IMR-90 (cell line): ENCODE measurements around the gene CYP1A2. TPM values are rescaled to one million over a fixed set of nuclear protein-coding genes. Genes with fewer than 3 reads are reported as not detected.

ENCODE experiments used
- ATAC-seq: fragments of 200-7000 bp; cut with Tn5 transposase; 2 replicates; pipeline ENCODE4 v1.9.1; 2020; ENCODE audit warnings: low read depth, mild to moderate bottlenecking, moderate library complexity
- BruUV-seq: library from RNA; stranded (reverse); fragments of 400-500 nt; replicated peaks from 2 replicates; lab custom pipeline; 2021; lab: Mats Ljungman, UMichigan
- CTCF ChIA-PET: fragments of 300-600 bp; formaldehyde crosslinking; extraction: SDS; loops from one replicate; lab custom pipeline; 2021; ENCODE audit warnings: antibody characterized with exemption; lab: Yijun Ruan, JAX
- POLR2A ChIA-PET: fragments of 300-600 bp; sonication (Branson Sonifier 250); formaldehyde crosslinking; loops from one replicate; lab custom pipeline; 2022; ENCODE audit warnings: antibody characterized with exemption; ENCODE audit not compliant: unreplicated experiment; lab: Charles Lee
- DNase-seq: peaks from one replicate; pipeline ENCODE4 v3.0.0; 2013
- H2AFZ ChIP-seq: replicated peaks from 2 replicates; pipeline ENCODE3; 2013; ENCODE audit warnings: low read length, mild to moderate bottlenecking; ENCODE audit not compliant: poor library complexity
- H2AK5ac ChIP-seq: 2 replicates; pipeline ENCODE4 v1.6.1; 2013; ENCODE audit warnings: low read depth, low read length, inconsistent platforms
- H2AK9ac ChIP-seq: replicated peaks from 2 replicates; pipeline ENCODE3; 2013; ENCODE audit warnings: mild to moderate bottlenecking, low read depth, low read length, moderate library complexity; ENCODE audit not compliant: poor library complexity
- H2BK120ac ChIP-seq: 2 replicates; pipeline ENCODE4 v1.6.1; 2013; ENCODE audit warnings: low read depth, low read length, inconsistent platforms
- H2BK15ac ChIP-seq: 3 replicates; pipeline ENCODE4 v1.6.1; 2013; ENCODE audit warnings: low read depth, low read length, inconsistent platforms
- H2BK20ac ChIP-seq: 2 replicates; pipeline ENCODE4 v1.6.1; 2013; ENCODE audit warnings: low read depth, mild to moderate bottlenecking, inconsistent platforms, low read length, moderate library complexity
- H2BK5ac ChIP-seq: 2 replicates; pipeline ENCODE4 v1.6.1; 2013; ENCODE audit warnings: mild to moderate bottlenecking, low read depth, low read length, inconsistent platforms; ENCODE audit not compliant: poor library complexity, severe bottlenecking
- H3K14ac ChIP-seq: replicated peaks from 2 replicates; pipeline ENCODE4 v1.6.1; 2013; ENCODE audit warnings: low read depth, low read length, inconsistent platforms
- H3K18ac ChIP-seq: 2 replicates; pipeline ENCODE4 v1.6.1; 2013; ENCODE audit warnings: low read depth, low read length, control low read depth
- H3K23ac ChIP-seq: 2 replicates; pipeline ENCODE4 v1.6.1; 2013; ENCODE audit warnings: low read depth, low read length, inconsistent platforms
- H3K27ac ChIP-seq: 2 replicates; pipeline ENCODE4 v1.5.1; 2013; ENCODE audit warnings: mild to moderate bottlenecking, control low read depth, low read length; ENCODE audit not compliant: insufficient read depth
- H3K27me3 ChIP-seq: 2 replicates; pipeline ENCODE4 v1.6.1; 2013; ENCODE audit warnings: low read length; ENCODE audit not compliant: control insufficient read depth, insufficient read depth
- H3K36me3 ChIP-seq: 2 replicates; pipeline ENCODE4 v1.6.1; 2013; ENCODE audit warnings: low read length, mixed read lengths; ENCODE audit not compliant: control insufficient read depth, insufficient read depth
- H3K4ac ChIP-seq: 2 replicates; pipeline ENCODE4 v1.6.1; 2013; ENCODE audit warnings: low read depth, low read length, inconsistent platforms
- H3K4me1 ChIP-seq: 2 replicates; pipeline ENCODE4 v1.6.1; 2013; ENCODE audit warnings: low read length, mixed read lengths; ENCODE audit not compliant: control insufficient read depth, insufficient read depth
- H3K4me2 ChIP-seq: 2 replicates; pipeline ENCODE4 v1.6.1; 2013; ENCODE audit warnings: low read depth, mild to moderate bottlenecking, control low read depth, low read length, moderate library complexity
- H3K4me3 ChIP-seq: 2 replicates; pipeline ENCODE4 v1.5.1; 2013; ENCODE audit warnings: low read depth, mild to moderate bottlenecking, control low read depth, low read length, moderate library complexity; ENCODE audit not compliant: insufficient read depth
- H3K56ac ChIP-seq: 2 replicates; pipeline ENCODE4 v1.6.1; 2013; ENCODE audit warnings: low read length, inconsistent platforms; ENCODE audit not compliant: insufficient read depth; ENCODE audit errors: extremely low read depth
- H3K79me1 ChIP-seq, 2 experiments: 2 replicates each; pipeline ENCODE4 v1.6.1; 2013; ENCODE audit warnings: low read length in 2 of 2, inconsistent platforms in 1 of 2, low read depth in 1 of 2
- H3K9ac ChIP-seq: 2 replicates; pipeline ENCODE4 v1.6.1; 2013; ENCODE audit warnings: low read depth, low read length, control low read depth
- H3K9me1 ChIP-seq: 2 replicates; pipeline ENCODE4 v1.6.1; 2013; ENCODE audit warnings: low read length, inconsistent platforms; ENCODE audit not compliant: insufficient read depth
- H3K9me3 ChIP-seq: 2 replicates; pipeline ENCODE4 v1.6.1; 2013; ENCODE audit warnings: low read length; ENCODE audit not compliant: control insufficient read depth, insufficient read depth
- H4K20me1 ChIP-seq: 2 replicates; pipeline ENCODE4 v1.6.1; 2013; ENCODE audit warnings: low read length, inconsistent platforms; ENCODE audit not compliant: insufficient read depth
- H4K5ac ChIP-seq: 2 replicates; pipeline ENCODE4 v1.6.1; 2013; ENCODE audit warnings: mild to moderate bottlenecking, low read depth, low read length, control low read depth
- H4K8ac ChIP-seq, 2 experiments: 2 replicates each; pipeline ENCODE4 v1.6.1; 2013; ENCODE audit warnings: low read depth in 2 of 2, low read length in 2 of 2, control low read depth in 1 of 2, inconsistent platforms in 1 of 2
- H4K91ac ChIP-seq: 2 replicates; pipeline ENCODE4 v1.6.1; 2013; ENCODE audit warnings: low read depth, low read length, inconsistent platforms; ENCODE audit not compliant: insufficient read depth
- BHLHE40 ChIP-seq: fragments of 150-350 bp; IDR thresholded peaks from 2 replicates; pipeline ENCODE4 v1.6.1; 2016; ENCODE audit warnings: mild to moderate bottlenecking, low read depth, low read length
- CEBPB ChIP-seq: IDR thresholded peaks from 2 replicates; pipeline ENCODE4 v1.6.1; 2012; ENCODE audit warnings: low read depth, low read length, improper control_type of control experiment
- CHD1 ChIP-seq: IDR thresholded peaks from 2 replicates; pipeline ENCODE4 v1.6.1; 2012; ENCODE audit warnings: low read depth, low read length, improper control_type of control experiment
- FOS ChIP-seq: fragments of 150-350 bp; IDR thresholded peaks from 2 replicates; pipeline ENCODE4 v1.6.1; 2016; ENCODE audit warnings: low read depth, low read length
- MAFK ChIP-seq: IDR thresholded peaks from 2 replicates; pipeline ENCODE4 v1.6.1; 2012; ENCODE audit warnings: low read depth, low read length, improper control_type of control experiment
- MXI1 ChIP-seq: IDR thresholded peaks from 2 replicates; pipeline ENCODE4 v1.6.1; 2012; ENCODE audit warnings: low read depth, mild to moderate bottlenecking, low read length, moderate library complexity, borderline replicate concordance
- NFE2L2 ChIP-seq: fragments of 150-350 bp; IDR thresholded peaks from 2 replicates; pipeline ENCODE4 v1.6.1; 2016; ENCODE audit warnings: low read depth, mild to moderate bottlenecking, low read length
- POLR2A ChIP-seq: IDR thresholded peaks from 2 replicates; pipeline ENCODE4 v1.6.1; 2012; ENCODE audit warnings: mild to moderate bottlenecking, low read depth, low read length
- RAD21 ChIP-seq: IDR thresholded peaks from 2 replicates; pipeline ENCODE4 v1.6.1; 2012; ENCODE audit warnings: low read length, improper control_type of control experiment
- RCOR1 ChIP-seq: IDR thresholded peaks from 2 replicates; pipeline ENCODE4 v1.6.1; 2012; ENCODE audit warnings: mild to moderate bottlenecking, low read length, improper control_type of control experiment; ENCODE audit not compliant: insufficient replicate concordance
- RFX5 ChIP-seq: IDR thresholded peaks from 2 replicates; pipeline ENCODE4 v1.8.0; 2012; ENCODE audit warnings: low read depth, mild to moderate bottlenecking, low read length, moderate library complexity
- SMC3 ChIP-seq: fragments of 150-350 bp; IDR thresholded peaks from 2 replicates; pipeline ENCODE4 v1.6.1; 2016; ENCODE audit warnings: low read depth, mild to moderate bottlenecking, antibody characterized with exemption, low read length, moderate library complexity
- WGBS, 2 experiments: methylation state at CpG; one replicate each; pipeline versions ENCODE4 v1.1.5 to v1.1.7; 2013; ENCODE audit warnings: missing lambda C conversion rate in 2 of 2; ENCODE audit not compliant: insufficient read length in 1 of 2; ENCODE audit errors: extremely low coverage in 2 of 2; 5-methylcytosine and 5-hydroxymethylcytosine counted together
- dilution Hi-C: fragments of 300-500 bp; cut with HindIII; formaldehyde crosslinking; loops from one replicate; pipeline ENCODE4 v1.14.3; 2018; ENCODE audit warnings: low sequenced_read_pairs; ENCODE audit not compliant: unreplicated experiment
- in situ Hi-C: fragments of 300-500 bp; cut with MboI; formaldehyde crosslinking; loops from 3 replicates; pipeline ENCODE4 v1.14.3; 2019; ENCODE audit warnings: low sequenced_read_pairs, inconsistent platforms, mixed read lengths
- intact Hi-C: fragments of 100-400 bp; cut with micrococcal nuclease; formaldehyde crosslinking; loops from 2 replicates; pipeline ENCODE4 v1.10.0; 2022
- polyA plus RNA-seq, 3 experiments: library from polyadenylated mRNA; depleted of rRNA; stranded (reverse); fragments of >200 nt; gene quantifications; 2 replicates each; pipeline ENCODE4 v1.2.3, GENCODE V29; 2012; ENCODE audit warnings: low replicate concordance in 1 of 3
- total RNA-seq: library from RNA; depleted of rRNA; stranded (reverse); fragments of >200 nt; gene quantifications from 2 replicates; pipeline ENCODE4 v1.2.3, GENCODE V29; 2012
- TF ChIP-seq, protein P1 (sequence below): fragments of 150-350 bp; IDR thresholded peaks from 2 replicates; pipeline ENCODE4 v1.6.1; 2016; ENCODE audit warnings: low read depth, mild to moderate bottlenecking, low read length, moderate library complexity, borderline replicate concordance
- TF ChIP-seq, protein P2 (sequence below): fragments of 150-350 bp; IDR thresholded peaks from 2 replicates; pipeline ENCODE4 v1.6.1; 2017; ENCODE audit warnings: mild to moderate bottlenecking, antibody characterized with exemption, low read length, low read depth
- TF ChIP-seq, protein P3 (sequence below): conservative IDR thresholded peaks from 2 replicates; pipeline ENCODE4 v1.5.1; 2012; ENCODE audit warnings: mild to moderate bottlenecking, low read depth, low read length, improper control_type of control experiment

Gene CYP1A2
- total and polyA plus RNA-seq, 2 of the 4 experiments (the other 2 are of a cell fraction), result not detected

DNA sequence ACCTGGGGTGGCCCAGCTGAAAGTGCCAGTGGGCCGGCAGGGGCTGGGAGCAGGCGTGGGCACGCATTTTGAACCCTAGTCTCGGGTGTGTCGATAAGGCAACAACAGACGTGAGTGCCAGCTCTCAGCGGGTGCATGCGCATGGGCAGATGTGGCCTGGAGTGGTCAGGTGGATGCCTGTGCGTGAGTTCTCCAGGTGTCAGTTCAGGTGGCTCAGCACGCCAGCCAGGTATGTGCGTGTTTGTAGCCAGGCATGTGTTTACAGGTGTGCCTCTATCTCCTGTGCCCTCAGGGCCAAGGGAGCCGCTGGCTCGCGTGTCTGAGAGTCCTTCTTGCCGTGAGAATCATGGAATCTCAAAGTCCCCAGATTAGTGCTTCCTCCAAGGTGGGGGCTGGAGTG is 14.8 kb downstream of the CYP1A2 start:
- H3K4ac ChIP-seq, result no peak overlapping the region
- H3K9me3 ChIP-seq, result no peaks in the 10 kb centered on the region
- H2AK9ac ChIP-seq, result no peak overlapping the region
- H2BK15ac ChIP-seq, result no peak overlapping the region
- in situ Hi-C loops, result no loop called here
- no peak overlapping the region for H4K8ac ChIP-seq
- WGBS, 2 experiments, result 81% methylated on average over 8 of the region's 15 CpGs; no CpG with 5 or more reads in 1 of the 2 experiments
- H3K27ac ChIP-seq, result no peak overlapping the region
- H4K20me1 ChIP-seq, result no peaks in the 10 kb centered on the region
- no peaks in the 10 kb centered on the region for H3K79me1 ChIP-seq
- no peak overlapping the region for H2AK5ac ChIP-seq
- dilution Hi-C loops, result no loop called here
- H2BK120ac ChIP-seq, result no peak overlapping the region
- H3K4me2 ChIP-seq, result no peak overlapping the region
- H3K4me1 ChIP-seq, result no peaks in the 10 kb centered on the region
- CTCF ChIA-PET, result interaction anchor here (1.4 kb wide), 1 partner anchor 8 kb away, joined by 9 read pairs; no protein-coding TSS in a partner anchor
- no peak overlapping the region for H2BK20ac ChIP-seq
- POLR2A ChIA-PET, result no interaction called here
- no peak overlapping the region for H4K91ac ChIP-seq
- no peak overlapping the region for H2BK5ac ChIP-seq
- no peak overlapping the region for H3K56ac ChIP-seq
- no peak overlapping the region for H4K5ac ChIP-seq
- H3K27me3 ChIP-seq, result peaks cover 38% of the 10 kb centered on the region
- no peak overlapping the region for H3K18ac ChIP-seq
- no peak overlapping the region for H3K4me3 ChIP-seq
- BruUV-seq, result no TSS peak
- H3K14ac ChIP-seq, result no peak overlapping the region
- no peaks in the 10 kb centered on the region for H3K9me1 ChIP-seq
- peak overlapping the region; percentile 10 for H2AFZ ChIP-seq
- ATAC-seq (no peak), DNase-seq (no peak)
- no peak for TF ChIP-seq FOS
- no peak for TF ChIP-seq CEBPB
- no peak for TF ChIP-seq RCOR1
- TF ChIP-seq BHLHE40, result no peak
- TF ChIP-seq SMC3, result no peak
- TF ChIP-seq, protein P1, sequence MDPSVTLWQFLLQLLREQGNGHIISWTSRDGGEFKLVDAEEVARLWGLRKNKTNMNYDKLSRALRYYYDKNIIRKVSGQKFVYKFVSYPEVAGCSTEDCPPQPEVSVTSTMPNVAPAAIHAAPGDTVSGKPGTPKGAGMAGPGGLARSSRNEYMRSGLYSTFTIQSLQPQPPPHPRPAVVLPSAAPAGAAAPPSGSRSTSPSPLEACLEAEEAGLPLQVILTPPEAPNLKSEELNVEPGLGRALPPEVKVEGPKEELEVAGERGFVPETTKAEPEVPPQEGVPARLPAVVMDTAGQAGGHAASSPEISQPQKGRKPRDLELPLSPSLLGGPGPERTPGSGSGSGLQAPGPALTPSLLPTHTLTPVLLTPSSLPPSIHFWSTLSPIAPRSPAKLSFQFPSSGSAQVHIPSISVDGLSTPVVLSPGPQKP, result no peak
- TF ChIP-seq RFX5, result no peak
- TF ChIP-seq MXI1, result no peak
- no peak for TF ChIP-seq RAD21
- TF ChIP-seq, protein P2, sequence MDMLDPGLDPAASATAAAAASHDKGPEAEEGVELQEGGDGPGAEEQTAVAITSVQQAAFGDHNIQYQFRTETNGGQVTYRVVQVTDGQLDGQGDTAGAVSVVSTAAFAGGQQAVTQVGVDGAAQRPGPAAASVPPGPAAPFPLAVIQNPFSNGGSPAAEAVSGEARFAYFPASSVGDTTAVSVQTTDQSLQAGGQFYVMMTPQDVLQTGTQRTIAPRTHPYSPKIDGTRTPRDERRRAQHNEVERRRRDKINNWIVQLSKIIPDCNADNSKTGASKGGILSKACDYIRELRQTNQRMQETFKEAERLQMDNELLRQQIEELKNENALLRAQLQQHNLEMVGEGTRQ, result no peak
- no peak for TF ChIP-seq POLR2A
- TF ChIP-seq, protein P3, sequence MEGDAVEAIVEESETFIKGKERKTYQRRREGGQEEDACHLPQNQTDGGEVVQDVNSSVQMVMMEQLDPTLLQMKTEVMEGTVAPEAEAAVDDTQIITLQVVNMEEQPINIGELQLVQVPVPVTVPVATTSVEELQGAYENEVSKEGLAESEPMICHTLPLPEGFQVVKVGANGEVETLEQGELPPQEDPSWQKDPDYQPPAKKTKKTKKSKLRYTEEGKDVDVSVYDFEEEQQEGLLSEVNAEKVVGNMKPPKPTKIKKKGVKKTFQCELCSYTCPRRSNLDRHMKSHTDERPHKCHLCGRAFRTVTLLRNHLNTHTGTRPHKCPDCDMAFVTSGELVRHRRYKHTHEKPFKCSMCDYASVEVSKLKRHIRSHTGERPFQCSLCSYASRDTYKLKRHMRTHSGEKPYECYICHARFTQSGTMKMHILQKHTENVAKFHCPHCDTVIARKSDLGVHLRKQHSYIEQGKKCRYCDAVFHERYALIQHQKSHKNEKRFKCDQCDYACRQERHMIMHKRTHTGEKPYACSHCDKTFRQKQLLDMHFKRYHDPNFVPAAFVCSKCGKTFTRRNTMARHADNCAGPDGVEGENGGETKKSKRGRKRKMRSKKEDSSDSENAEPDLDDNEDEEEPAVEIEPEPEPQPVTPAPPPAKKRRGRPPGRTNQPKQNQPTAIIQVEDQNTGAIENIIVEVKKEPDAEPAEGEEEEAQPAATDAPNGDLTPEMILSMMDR, result no peak
- no peak for TF ChIP-seq CHD1
- no peak for TF ChIP-seq NFE2L2
- no peak for TF ChIP-seq MAFK
- no peaks in the 10 kb centered on the region for H3K36me3 ChIP-seq
- H3K9ac ChIP-seq, result no peak overlapping the region
- intact Hi-C loops, result no loop called here
- no peak overlapping the region for H3K23ac ChIP-seq
